ENCODE measurements around the gene HOXD1.

HOXD1 gene

GRCh38 chr2:176174382-176174823, 14.1 kb upstream of the HOXD1 start:
- Histone ChIP-seq H3K9me3 (replicated peaks in 1 of 2; ENCODE audit: control insufficient read depth in 2 of 2, insufficient read depth in 1 of 2, low read depth in 1 of 2, low read length in 2 of 2) (peaks cover 2 to 6% of the 10 kb centered on the region in 2 donors), H3K23ac (ENCODE audit: low read depth, low read length, poor library complexity) (no peak overlapping the region), H3K9ac (ENCODE audit: low read depth, low read length, poor library complexity) (no peak overlapping the region), H2BK120ac (ENCODE audit: low read depth, low read length) (no peak overlapping the region), H3K27me3 (ENCODE audit: control insufficient read depth in 3 of 3, insufficient read depth in 3 of 3, low read depth in 1 of 3, low read length in 3 of 3) (peaks cover 48 to 100% (median 94%) of the 10 kb centered on the region in 3 experiments), H3K18ac (ENCODE audit: low read length) (no peak overlapping the region), H2BK15ac (ENCODE audit: low read length) (no peak overlapping the region), H3K14ac (ENCODE audit: low read length) (no peak overlapping the region), H2BK5ac (ENCODE audit: low read length) (no peak overlapping the region), H2BK12ac (ENCODE audit: low read length) (no peak overlapping the region), H3K4me2 (ENCODE audit: insufficient read depth, low read length, poor library complexity, severe bottlenecking) (peak overlapping the region; percentile 51), H2AK5ac (ENCODE audit: low read depth, low read length) (no peak overlapping the region), H2AFZ (ENCODE audit: low read length) (peak overlapping the region; percentile 93), H4K8ac (ENCODE audit: low read depth, low read length) (no peak overlapping the region), H3K4me1 (ENCODE audit: control insufficient read depth in 2 of 2, insufficient read depth in 1 of 2, low read depth in 1 of 2, low read length in 2 of 2) (peaks cover 7 to 13% of the 10 kb centered on the region in 2 donors), H3K27ac (replicated peaks; ENCODE audit: low read length) (no peak overlapping the region), H4K91ac (ENCODE audit: low read depth, low read length, poor library complexity) (no peak overlapping the region), H3K4me3 (ENCODE audit: low read length in 2 of 2) (peak overlapping the region in 1 of 2 donors; percentile 11), H3K4ac (ENCODE audit: low read length) (no peak overlapping the region), H3K79me1 (ENCODE audit: low read depth, low read length) (no peaks in the 10 kb centered on the region), H3K36me3 (replicated peaks in 1 of 2; ENCODE audit: control insufficient read depth in 2 of 2, insufficient read depth in 2 of 2, low read length in 2 of 2) (no peaks in the 10 kb centered on the region)
- no peak for DNase-seq (ENCODE audit: low spot score)
- WGBS, 2 donors (ENCODE audit: extremely low coverage in 2 of 2, insufficient read length in 2 of 2, insufficient replicate concordance in 1 of 2): no CpG with 5 or more reads among the region's 14 CpGs

- no peak overlapping the region for H3K4ac ChIP-seq (ENCODE audit: low read length)
- H3K4me1 ChIP-seq (ENCODE audit: control insufficient read depth in 2 of 2, insufficient read depth in 1 of 2, low read depth in 1 of 2, low read length in 2 of 2): peaks cover 7 to 13% of the 10 kb centered on the region in 2 donors
- H3K4me2 ChIP-seq (ENCODE audit: insufficient read depth, low read length, poor library complexity, severe bottlenecking): peak overlapping the region; percentile 51
- no peak overlapping the region for H2BK12ac ChIP-seq (ENCODE audit: low read length)
- WGBS, 2 donors (ENCODE audit: extremely low coverage in 2 of 2, insufficient read length in 2 of 2, insufficient replicate concordance in 1 of 2): no CpG with 5 or more reads among the region's 47 CpGs
- H4K8ac ChIP-seq (ENCODE audit: low read depth, low read length): no peak overlapping the region
- peak overlapping the region; percentile 93 for H2AFZ ChIP-seq (ENCODE audit: low read length)
- peak overlapping the region; percentile 29 for H3K23ac ChIP-seq (ENCODE audit: low read depth, low read length, poor library complexity)
- H3K9ac ChIP-seq (ENCODE audit: low read depth, low read length, poor library complexity): peak overlapping the region; percentile 33
- peak overlapping the region; percentile 31 to 42 for H3K4me3 ChIP-seq (ENCODE audit: low read length in 2 of 2)
- H3K36me3 ChIP-seq (replicated peaks in 1 of 2; ENCODE audit: control insufficient read depth in 2 of 2, insufficient read depth in 2 of 2, low read length in 2 of 2): no peaks in the 10 kb centered on the region
- no peak overlapping the region for H2AK5ac ChIP-seq (ENCODE audit: low read depth, low read length)
- no peaks in the 10 kb centered on the region for H3K79me1 ChIP-seq (ENCODE audit: low read depth, low read length)
- H2BK5ac ChIP-seq (ENCODE audit: low read length): no peak overlapping the region
- H3K27me3 ChIP-seq (ENCODE audit: control insufficient read depth in 3 of 3, insufficient read depth in 3 of 3, low read depth in 1 of 3, low read length in 3 of 3): peaks cover 46 to 100% (median 96%) of the 10 kb centered on the region in 3 experiments
- DNase-seq (ENCODE audit: low spot score): no peak
- no peak overlapping the region for H2BK120ac ChIP-seq (ENCODE audit: low read depth, low read length)
- H2BK15ac ChIP-seq (ENCODE audit: low read length): no peak overlapping the region
- peak overlapping the region; percentile 66 for H3K18ac ChIP-seq (ENCODE audit: low read length)
- no peak overlapping the region for H3K14ac ChIP-seq (ENCODE audit: low read length)
- H3K27ac ChIP-seq (replicated peaks; ENCODE audit: low read length): no peak overlapping the region
- H3K9me3 ChIP-seq (replicated peaks in 1 of 2; ENCODE audit: control insufficient read depth in 2 of 2, insufficient read depth in 1 of 2, low read depth in 1 of 2, low read length in 2 of 2): peaks cover 2 to 6% of the 10 kb centered on the region in 2 donors
- peak overlapping the region; percentile 56 for H4K91ac ChIP-seq (ENCODE audit: low read depth, low read length, poor library complexity)
Measured at GRCh38 chr2:176174824-176175708, 13.4 kb upstream of the HOXD1 start.

- no peak overlapping the region for H3K27ac ChIP-seq (replicated peaks; ENCODE audit: low read length)
- H3K4ac ChIP-seq (ENCODE audit: low read length): no peak overlapping the region
- H3K4me3 ChIP-seq (ENCODE audit: low read length in 2 of 2): no peak overlapping the region
- H3K23ac ChIP-seq (ENCODE audit: low read depth, low read length, poor library complexity): no peak overlapping the region
- no peak overlapping the region for H2BK12ac ChIP-seq (ENCODE audit: low read length)
- H2AK5ac ChIP-seq (ENCODE audit: low read depth, low read length): no peak overlapping the region
- H3K14ac ChIP-seq (ENCODE audit: low read length): no peak overlapping the region
- H3K27me3 ChIP-seq (ENCODE audit: control insufficient read depth in 3 of 3, insufficient read depth in 3 of 3, low read depth in 1 of 3, low read length in 3 of 3): peaks cover 42 to 100% (median 94%) of the 10 kb centered on the region in 3 experiments
- H3K9me3 ChIP-seq (replicated peaks in 1 of 2; ENCODE audit: control insufficient read depth in 2 of 2, insufficient read depth in 1 of 2, low read depth in 1 of 2, low read length in 2 of 2): peaks cover 2 to 6% of the 10 kb centered on the region in 2 donors
- WGBS, 2 donors (ENCODE audit: extremely low coverage in 2 of 2, insufficient read length in 2 of 2, insufficient replicate concordance in 1 of 2): no CpG with 5 or more reads among the region's 7 CpGs
- H4K8ac ChIP-seq (ENCODE audit: low read depth, low read length): no peak overlapping the region
- H3K18ac ChIP-seq (ENCODE audit: low read length): no peak overlapping the region
- H2BK15ac ChIP-seq (ENCODE audit: low read length): no peak overlapping the region
- no peaks in the 10 kb centered on the region for H3K36me3 ChIP-seq (replicated peaks in 1 of 2; ENCODE audit: control insufficient read depth in 2 of 2, insufficient read depth in 2 of 2, low read length in 2 of 2)
- H3K4me1 ChIP-seq (ENCODE audit: control insufficient read depth in 2 of 2, insufficient read depth in 1 of 2, low read depth in 1 of 2, low read length in 2 of 2): peaks cover 7 to 13% of the 10 kb centered on the region in 2 donors
- no peak overlapping the region for H2BK5ac ChIP-seq (ENCODE audit: low read length)
- peak overlapping the region; percentile 93 for H2AFZ ChIP-seq (ENCODE audit: low read length)
- DNase-seq (ENCODE audit: low spot score): no peak
- no peak overlapping the region for H3K4me2 ChIP-seq (ENCODE audit: insufficient read depth, low read length, poor library complexity, severe bottlenecking)
- H2BK120ac ChIP-seq (ENCODE audit: low read depth, low read length): no peak overlapping the region
- H3K9ac ChIP-seq (ENCODE audit: low read depth, low read length, poor library complexity): no peak overlapping the region
- no peak overlapping the region for H4K91ac ChIP-seq (ENCODE audit: low read depth, low read length, poor library complexity)
- H3K79me1 ChIP-seq (ENCODE audit: low read depth, low read length): no peaks in the 10 kb centered on the region
Measured at GRCh38 chr2:176175709-176176607, 12.5 kb upstream of the HOXD1 start.
